Smooth muscle cell (in vitro differentiated cells): ENCODE data around the gene TKT. TPM values are rescaled to one million over a fixed set of nuclear protein-coding genes. Genes with fewer than 3 reads are reported as not detected.
A peak's percentile ranks its signal among the peaks of the same experiment; 100 is the strongest.

Experiments used
- DNase-seq: peaks from one replicate; lab custom pipeline; 2025; ENCODE audit not compliant: unreplicated experiment; lab: John Stamatoyannopoulos, UW
- H2AFZ ChIP-seq: fragments of 200-600 bp; sonication (generic); 2 replicates; pipeline ENCODE4 v1.6.0; 2016; ENCODE audit warnings: antibody characterized with exemption, low read depth, mild to moderate bottlenecking
- H3F3A ChIP-seq: fragments of 200-600 bp; sonication (generic); 2 replicates; pipeline ENCODE4 v1.6.0; 2017; ENCODE audit warnings: antibody characterized with exemption, low read depth
- H3K27ac ChIP-seq: fragments of 200-600 bp; sonication (generic); 2 replicates; pipeline ENCODE4 v1.5.1; 2016; ENCODE audit warnings: low read depth, mild to moderate bottlenecking
- H3K27me3 ChIP-seq: fragments of 200-600 bp; sonication (generic); 2 replicates; pipeline ENCODE4 v1.6.1; 2016; ENCODE audit warnings: low read depth, mild to moderate bottlenecking
- H3K36me3 ChIP-seq: fragments of 200-600 bp; sonication (generic); 2 replicates; pipeline ENCODE4 v1.5.1; 2016; ENCODE audit warnings: low read depth
- H3K4me1 ChIP-seq: fragments of 200-600 bp; sonication (generic); 2 replicates; pipeline ENCODE4 v1.5.1; 2016; ENCODE audit warnings: low read depth
- H3K4me2 ChIP-seq: fragments of 200-600 bp; sonication (generic); 2 replicates; pipeline ENCODE4 v1.6.0; 2016; ENCODE audit warnings: mild to moderate bottlenecking
- H3K4me3 ChIP-seq: fragments of 200-600 bp; sonication (generic); 2 replicates; pipeline ENCODE4 v1.5.1; 2016; ENCODE audit warnings: mild to moderate bottlenecking
- H3K79me2 ChIP-seq: fragments of 200-600 bp; sonication (generic); 2 replicates; pipeline ENCODE4 v1.6.0; 2016; ENCODE audit warnings: low read depth, mild to moderate bottlenecking
- H3K9ac ChIP-seq: fragments of 200-600 bp; sonication (generic); 2 replicates; pipeline ENCODE4 v1.6.0; 2016; ENCODE audit warnings: low read depth
- H3K9me3 ChIP-seq: fragments of 200-600 bp; sonication (generic); replicated peaks from 2 replicates; pipeline ENCODE4 v1.5.1; 2016; ENCODE audit warnings: low read depth
- H4K20me1 ChIP-seq: fragments of 200-600 bp; sonication (generic); 2 replicates; pipeline ENCODE4 v1.6.0; 2016; ENCODE audit warnings: low read depth
- WGBS: methylation state at CpG from one replicate; pipeline ENCODE4 v1.1.7; 2016; ENCODE audit warnings: low lambda C conversion rate; 5-methylcytosine and 5-hydroxymethylcytosine counted together
- polyA plus RNA-seq: library from polyadenylated mRNA; unstranded; fragments of >200 nt; fragmentation: Nextera tagmentation; extraction: Ambion mirVana; gene quantifications from 2 replicates; pipeline ENCODE4 v1.2.1, GENCODE V29; 2016
- total RNA-seq: library from RNA; depleted of rRNA; stranded (reverse); fragments of >200 nt; gene quantifications from 2 replicates; pipeline ENCODE4 v1.2.3, GENCODE V29; 2014
- TF ChIP-seq, protein P1 (sequence below): fragments of 200-600 bp; sonication (generic); IDR thresholded peaks from 2 replicates; pipeline ENCODE4 v1.5.1; 2017; ENCODE audit warnings: borderline replicate concordance, mild to moderate bottlenecking, antibody characterized with exemption; ENCODE audit not compliant: insufficient read depth, poor library complexity, severe bottlenecking

Gene TKT
- total and polyA plus RNA-seq, 2 experiments from 2014 or later: 124 to 138 TPM

DNA sequence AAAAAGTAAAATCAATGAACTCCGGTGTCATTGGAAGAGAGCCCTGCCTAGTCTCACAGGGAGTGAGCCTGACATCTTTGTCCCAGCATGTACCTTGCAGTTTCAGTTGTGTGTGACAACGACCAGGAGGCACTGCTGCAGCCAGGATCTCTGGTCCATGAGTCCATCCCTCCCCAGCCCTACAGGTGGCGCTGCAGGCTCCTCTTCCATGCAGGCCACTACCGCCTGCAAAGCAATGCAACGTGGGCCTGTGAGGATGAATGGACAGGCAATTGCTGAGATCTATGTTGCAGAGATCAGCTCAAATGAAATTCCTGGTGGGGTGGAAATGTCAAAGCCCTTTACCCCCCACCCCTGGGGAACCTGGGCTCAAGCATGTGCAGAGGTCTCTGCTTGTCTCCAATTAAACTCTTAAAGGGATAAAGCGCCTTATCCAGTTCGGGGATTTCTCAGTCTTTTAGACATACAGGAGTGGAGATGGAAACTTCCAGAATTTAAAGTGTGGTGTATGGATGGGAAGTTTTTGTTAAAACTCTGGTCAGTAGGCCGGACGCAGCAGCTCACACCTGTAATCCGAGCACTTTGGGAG, 35.8 kb downstream of the TKT start:
- Histone ChIP-seq H2AFZ (no peak overlapping the region), H3K4me2 (no peak overlapping the region), H3K27ac (no peak overlapping the region), H3F3A (peaks cover 9% of the 10 kb centered on the region), H3K9me3 (no peaks in the 10 kb centered on the region), H3K36me3 (no peaks in the 10 kb centered on the region), H3K4me3 (no peak overlapping the region), H4K20me1 (no peaks in the 10 kb centered on the region), H3K79me2 (no peaks in the 10 kb centered on the region), H3K4me1 (no peaks in the 10 kb centered on the region), H3K9ac (no peak overlapping the region), H3K27me3 (no peaks in the 10 kb centered on the region)
- 51% methylated on average over 10 of the region's 10 CpGs for WGBS
- DNase-seq: peak; percentile 53
- TF ChIP-seq, protein P1, sequence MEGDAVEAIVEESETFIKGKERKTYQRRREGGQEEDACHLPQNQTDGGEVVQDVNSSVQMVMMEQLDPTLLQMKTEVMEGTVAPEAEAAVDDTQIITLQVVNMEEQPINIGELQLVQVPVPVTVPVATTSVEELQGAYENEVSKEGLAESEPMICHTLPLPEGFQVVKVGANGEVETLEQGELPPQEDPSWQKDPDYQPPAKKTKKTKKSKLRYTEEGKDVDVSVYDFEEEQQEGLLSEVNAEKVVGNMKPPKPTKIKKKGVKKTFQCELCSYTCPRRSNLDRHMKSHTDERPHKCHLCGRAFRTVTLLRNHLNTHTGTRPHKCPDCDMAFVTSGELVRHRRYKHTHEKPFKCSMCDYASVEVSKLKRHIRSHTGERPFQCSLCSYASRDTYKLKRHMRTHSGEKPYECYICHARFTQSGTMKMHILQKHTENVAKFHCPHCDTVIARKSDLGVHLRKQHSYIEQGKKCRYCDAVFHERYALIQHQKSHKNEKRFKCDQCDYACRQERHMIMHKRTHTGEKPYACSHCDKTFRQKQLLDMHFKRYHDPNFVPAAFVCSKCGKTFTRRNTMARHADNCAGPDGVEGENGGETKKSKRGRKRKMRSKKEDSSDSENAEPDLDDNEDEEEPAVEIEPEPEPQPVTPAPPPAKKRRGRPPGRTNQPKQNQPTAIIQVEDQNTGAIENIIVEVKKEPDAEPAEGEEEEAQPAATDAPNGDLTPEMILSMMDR: peak; percentile 81

DNA sequence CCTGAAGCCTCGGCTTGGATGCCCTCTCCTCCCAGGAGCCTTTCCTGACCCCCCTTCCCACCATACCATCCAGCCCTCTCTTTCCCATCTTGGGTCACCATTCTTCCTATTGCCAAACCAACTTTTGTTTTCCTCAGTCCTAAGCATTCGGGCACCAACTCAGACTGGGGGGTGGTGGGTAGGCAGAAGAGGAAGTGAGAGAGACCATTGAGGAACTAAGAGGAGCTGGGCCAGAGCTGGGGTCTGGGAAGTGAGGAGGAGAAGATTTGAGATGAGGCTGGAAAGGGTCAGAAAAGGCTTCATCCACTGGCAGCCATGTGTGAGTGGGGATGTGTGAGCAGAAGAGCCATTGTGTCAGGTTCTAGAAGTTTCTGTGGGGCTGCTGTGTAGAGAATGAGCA, 37.7 kb downstream of the TKT start:
- H3F3A ChIP-seq: peaks cover 9% of the 10 kb centered on the region
- no peak overlapping the region for H2AFZ ChIP-seq
- no peaks in the 10 kb centered on the region for H3K9me3 ChIP-seq
- WGBS: 94% methylated on average over 2 of the region's 2 CpGs
- no peaks in the 10 kb centered on the region for H3K36me3 ChIP-seq
- no peaks in the 10 kb centered on the region for H3K4me1 ChIP-seq
- DNase-seq: no peak
- no peak overlapping the region for H3K4me2 ChIP-seq
- no peak overlapping the region for H3K27ac ChIP-seq
- TF ChIP-seq, protein P1: no peak
- H3K9ac ChIP-seq: no peak overlapping the region
- H3K79me2 ChIP-seq: no peaks in the 10 kb centered on the region
- H3K4me3 ChIP-seq: no peak overlapping the region
- no peaks in the 10 kb centered on the region for H3K27me3 ChIP-seq
- H4K20me1 ChIP-seq: no peaks in the 10 kb centered on the region

DNA sequence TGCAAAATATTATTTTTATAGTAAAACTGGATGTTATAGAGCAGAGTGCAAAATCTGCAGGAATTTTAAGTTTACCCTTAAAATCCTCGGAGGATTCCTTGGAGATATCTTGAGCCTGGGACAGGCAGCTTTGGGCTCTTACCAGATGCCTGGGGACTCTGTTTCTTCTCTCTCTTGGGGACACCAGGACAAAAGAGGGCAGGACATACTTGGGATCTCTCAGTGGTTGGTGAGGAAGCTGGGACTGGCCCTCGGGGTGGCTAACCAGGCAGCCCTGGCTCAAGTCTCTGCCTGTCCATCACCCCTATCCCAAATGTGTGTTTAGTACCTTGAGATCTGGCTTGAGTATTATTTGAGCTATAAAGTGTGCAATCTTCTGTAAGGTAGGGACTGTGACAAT, 38.6 kb downstream of the TKT start:
- TF ChIP-seq, protein P1: no peak
- Histone ChIP-seq H3K9ac (no peak overlapping the region), H3K79me2 (no peaks in the 10 kb centered on the region), H3K27ac (no peak overlapping the region), H2AFZ (no peak overlapping the region), H3K4me3 (no peak overlapping the region), H3K4me2 (no peak overlapping the region), H3K27me3 (no peaks in the 10 kb centered on the region), H3K4me1 (no peaks in the 10 kb centered on the region), H3F3A (peaks cover 9% of the 10 kb centered on the region), H4K20me1 (no peaks in the 10 kb centered on the region), H3K36me3 (no peaks in the 10 kb centered on the region), H3K9me3 (no peaks in the 10 kb centered on the region)
- no peak for DNase-seq
- WGBS: 87% methylated on average over 2 of the region's 2 CpGs

DNA sequence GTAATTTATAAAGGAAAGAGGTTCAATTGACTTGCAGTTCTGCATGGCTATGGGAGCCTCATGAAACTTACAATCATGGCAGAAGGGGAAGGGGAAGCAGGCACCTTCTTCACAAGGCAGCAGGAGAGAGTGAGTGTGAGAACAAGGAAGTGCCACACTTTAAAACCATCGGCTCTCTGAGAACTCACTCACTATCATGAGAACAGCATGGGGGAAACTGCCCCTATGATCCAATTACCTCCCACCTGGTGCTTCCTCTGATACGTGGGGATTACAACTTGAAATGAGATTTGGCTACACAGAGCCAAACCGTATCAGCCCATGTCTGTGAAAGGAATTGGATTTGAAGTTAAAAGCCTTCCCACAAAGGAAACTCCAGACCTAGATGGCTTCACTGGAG, 39.1 kb downstream of the TKT start:
- Histone ChIP-seq H3K36me3 (no peaks in the 10 kb centered on the region), H3K79me2 (no peaks in the 10 kb centered on the region), H3K4me2 (no peak overlapping the region), H3K9me3 (no peaks in the 10 kb centered on the region), H3K9ac (no peak overlapping the region), H3F3A (peaks cover 9% of the 10 kb centered on the region), H2AFZ (no peak overlapping the region), H3K27me3 (no peaks in the 10 kb centered on the region), H3K4me3 (no peak overlapping the region), H4K20me1 (no peaks in the 10 kb centered on the region), H3K27ac (no peak overlapping the region), H3K4me1 (no peaks in the 10 kb centered on the region)
- whole genome bisulfite sequencing: 58% methylated on average over 3 of the region's 3 CpGs
- TF ChIP-seq, protein P1: no peak
- no peak for DNase-seq
